ENCODE measurements around the gene NPHP4. TPM values are rescaled to one million over a fixed set of nuclear protein-coding genes. Genes with fewer than 3 reads are reported as not detected.

The NPHP4 gene
- total RNA-seq, 4 donors from 2014 or later = 1.1 to 10.4 (median 1.8) TPM

DNA sequence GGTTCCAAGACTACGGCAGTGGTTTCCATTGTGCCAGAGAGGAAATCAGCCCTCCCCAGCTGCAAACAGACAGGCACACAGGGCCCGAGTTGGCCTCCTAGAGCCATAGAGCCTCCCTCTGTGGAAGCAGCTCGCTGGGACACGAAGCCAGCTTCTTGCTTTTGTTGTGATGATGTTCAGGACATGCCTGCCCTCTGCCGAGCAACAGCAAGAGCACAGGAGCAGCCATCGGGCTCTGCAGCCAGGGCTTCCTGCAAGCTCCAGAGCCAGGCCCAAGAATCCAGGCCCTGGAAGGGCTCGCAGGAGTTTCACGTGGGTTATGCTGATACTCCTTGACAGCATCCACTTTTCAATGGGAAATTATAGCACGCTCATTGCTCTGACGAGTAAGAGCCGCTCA is 18.5 kb downstream of the NPHP4 start:
- in situ Hi-C loops (cut with MboI; ENCODE audit: low sequenced_read_pairs in 4 of 4) = loop anchor here in 1 of 4 donors (25.0 kb wide), 1 partner anchor 461 kb away; no protein-coding TSS in a partner anchor
- Histone ChIP-seq H3K9me3 (no peaks in the 10 kb centered on the region), H3K4me3 (no peak overlapping the region), H3K36me3 (no peaks in the 10 kb centered on the region), H3K27ac (no peak overlapping the region), H3K27me3 (no peaks in the 10 kb centered on the region), H3K4me1 (no peaks in the 10 kb centered on the region)
- no peak for DNase-seq
- intact Hi-C loops (cut with DNase I; ENCODE audit: low total_unique reads) = no loop called here
- ATAC-seq = no peak
- TF ChIP-seq, protein P1, sequence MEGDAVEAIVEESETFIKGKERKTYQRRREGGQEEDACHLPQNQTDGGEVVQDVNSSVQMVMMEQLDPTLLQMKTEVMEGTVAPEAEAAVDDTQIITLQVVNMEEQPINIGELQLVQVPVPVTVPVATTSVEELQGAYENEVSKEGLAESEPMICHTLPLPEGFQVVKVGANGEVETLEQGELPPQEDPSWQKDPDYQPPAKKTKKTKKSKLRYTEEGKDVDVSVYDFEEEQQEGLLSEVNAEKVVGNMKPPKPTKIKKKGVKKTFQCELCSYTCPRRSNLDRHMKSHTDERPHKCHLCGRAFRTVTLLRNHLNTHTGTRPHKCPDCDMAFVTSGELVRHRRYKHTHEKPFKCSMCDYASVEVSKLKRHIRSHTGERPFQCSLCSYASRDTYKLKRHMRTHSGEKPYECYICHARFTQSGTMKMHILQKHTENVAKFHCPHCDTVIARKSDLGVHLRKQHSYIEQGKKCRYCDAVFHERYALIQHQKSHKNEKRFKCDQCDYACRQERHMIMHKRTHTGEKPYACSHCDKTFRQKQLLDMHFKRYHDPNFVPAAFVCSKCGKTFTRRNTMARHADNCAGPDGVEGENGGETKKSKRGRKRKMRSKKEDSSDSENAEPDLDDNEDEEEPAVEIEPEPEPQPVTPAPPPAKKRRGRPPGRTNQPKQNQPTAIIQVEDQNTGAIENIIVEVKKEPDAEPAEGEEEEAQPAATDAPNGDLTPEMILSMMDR (IDR thresholded peaks at IDR 0.05 in 4 of 5, conservative IDR thresholded peaks at IDR 0.05 in 1 of 5) = no peak
- TF ChIP-seq POLR2A (IDR thresholded peaks at IDR 0.05) = no peak

DNA sequence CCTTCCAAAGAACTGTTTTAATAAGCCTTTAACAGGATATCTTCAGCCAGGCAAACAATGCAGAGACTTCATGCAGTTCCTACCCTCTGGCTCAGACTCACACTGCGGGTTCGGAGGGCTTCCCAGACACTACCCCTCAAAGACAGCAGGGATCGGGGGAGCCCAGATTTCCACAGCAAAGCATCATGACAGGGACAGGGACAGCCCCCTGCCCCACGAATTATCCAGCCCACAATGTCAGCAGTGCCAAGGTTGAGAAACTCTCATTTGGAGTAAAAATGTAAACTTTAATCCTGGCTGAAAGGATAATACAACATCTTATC is 20.1 kb downstream of the NPHP4 start:
- Histone ChIP-seq H3K4me1 (no peaks in the 10 kb centered on the region), H3K9me3 (no peaks in the 10 kb centered on the region), H3K36me3 (no peaks in the 10 kb centered on the region), H3K27ac (no peak overlapping the region), H3K27me3 (no peaks in the 10 kb centered on the region), H3K4me3 (no peak overlapping the region)
- DNase-seq = no peak
- TF ChIP-seq POLR2A (IDR thresholded peaks at IDR 0.05) = no peak
- TF ChIP-seq, protein P1 (IDR thresholded peaks at IDR 0.05 in 4 of 5, conservative IDR thresholded peaks at IDR 0.05 in 1 of 5) = no peak
- intact Hi-C loops (cut with DNase I; ENCODE audit: low total_unique reads) (no loop called here), in situ Hi-C loops (cut with MboI; ENCODE audit: low sequenced_read_pairs in 4 of 4) (loop anchor here in 1 of 4 donors (25.0 kb wide), 1 partner anchor 460 kb away; no protein-coding TSS in a partner anchor)
- ATAC-seq = no peak

DNA sequence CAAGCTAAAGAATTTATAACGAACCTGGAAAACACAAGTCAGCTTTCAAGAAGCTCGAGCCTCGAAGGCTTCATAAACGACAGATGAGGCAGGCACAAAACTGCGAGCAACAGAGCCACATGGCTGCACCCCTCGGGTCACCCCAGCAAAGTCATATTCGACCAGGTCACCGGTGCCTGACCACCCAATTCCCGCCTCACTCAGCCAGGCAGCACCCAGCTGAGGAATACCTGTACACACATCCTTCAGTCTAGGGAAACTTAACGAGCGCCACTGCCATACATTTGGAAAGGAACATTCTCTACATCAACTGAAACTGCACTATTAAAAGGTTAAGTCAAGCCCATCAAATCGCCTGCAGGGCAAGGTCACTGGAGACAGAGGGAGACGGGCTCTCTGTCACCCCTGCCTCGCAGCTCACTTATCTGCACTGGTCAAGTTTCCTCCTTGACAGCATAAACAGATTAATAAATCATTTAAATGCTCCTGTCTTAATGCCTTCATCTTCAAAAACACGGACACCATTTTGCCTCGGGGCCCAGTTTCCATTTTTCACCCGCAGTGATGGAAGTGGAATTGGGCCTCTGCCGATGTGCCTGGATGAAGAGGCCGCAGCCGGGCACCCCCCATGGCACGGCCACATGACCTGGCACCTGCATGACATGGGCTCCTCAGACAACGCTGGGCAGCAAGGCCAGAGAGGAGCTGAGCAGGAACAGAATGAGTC is 20.6 kb downstream of the NPHP4 start:
- no peak for TF ChIP-seq POLR2A (IDR thresholded peaks at IDR 0.05)
- TF ChIP-seq, protein P1 (IDR thresholded peaks at IDR 0.05 in 4 of 5, conservative IDR thresholded peaks at IDR 0.05 in 1 of 5) = no peak
- in situ Hi-C loops (cut with MboI; ENCODE audit: low sequenced_read_pairs in 4 of 4) = loop anchor here in 1 of 4 donors (25.0 kb wide), 1 partner anchor 459 kb away; no protein-coding TSS in a partner anchor
- DNase-seq = no peak
- Histone ChIP-seq H3K4me1 (no peaks in the 10 kb centered on the region), H3K9me3 (no peaks in the 10 kb centered on the region), H3K27me3 (no peaks in the 10 kb centered on the region), H3K36me3 (no peaks in the 10 kb centered on the region), H3K27ac (no peak overlapping the region), H3K4me3 (no peak overlapping the region)
- no peak for ATAC-seq
- intact Hi-C loops (cut with DNase I; ENCODE audit: low total_unique reads) = no loop called here

DNA sequence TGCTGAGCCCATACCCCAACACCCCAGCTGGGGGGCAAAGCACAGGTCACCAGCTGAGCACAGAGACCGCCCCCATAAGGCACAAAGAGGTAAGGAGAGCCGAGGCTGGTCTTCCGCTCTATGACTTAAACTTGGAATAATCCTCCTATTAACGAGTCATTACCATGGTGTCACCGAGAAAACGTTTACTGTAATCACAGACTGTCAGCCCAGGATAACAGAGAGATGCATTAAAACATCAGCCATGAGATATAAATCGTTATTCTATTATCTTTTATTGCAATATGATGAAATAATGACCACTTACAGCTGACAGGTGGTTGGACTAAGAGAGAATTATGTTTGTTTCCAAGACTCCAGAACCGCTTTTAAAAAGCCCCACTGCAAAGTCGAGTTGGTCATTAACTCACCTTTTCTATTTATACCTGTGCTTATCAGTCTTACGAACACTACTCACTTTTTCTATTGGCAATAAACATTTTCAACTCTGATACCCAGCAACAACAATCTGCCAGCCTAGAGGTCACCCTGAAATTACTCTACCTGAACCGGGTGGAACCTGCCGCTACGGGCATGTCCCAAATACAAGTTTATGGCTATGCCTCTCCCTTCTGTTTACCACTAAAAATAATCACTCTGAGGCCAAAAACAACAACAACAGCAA is 21.5 kb downstream of the NPHP4 start:
- H3K36me3 ChIP-seq = no peaks in the 10 kb centered on the region
- no peaks in the 10 kb centered on the region for H3K27me3 ChIP-seq
- no peaks in the 10 kb centered on the region for H3K4me1 ChIP-seq
- no peaks in the 10 kb centered on the region for H3K9me3 ChIP-seq
- in situ Hi-C loops (cut with MboI; ENCODE audit: low sequenced_read_pairs in 4 of 4) = loop anchor here in 1 of 4 donors (25.0 kb wide), 1 partner anchor 458 kb away; no protein-coding TSS in a partner anchor
- no peak for TF ChIP-seq POLR2A (IDR thresholded peaks at IDR 0.05)
- TF ChIP-seq, protein P1 (IDR thresholded peaks at IDR 0.05 in 4 of 5, conservative IDR thresholded peaks at IDR 0.05 in 1 of 5) = no peak
- no peak overlapping the region for H3K4me3 ChIP-seq
- intact Hi-C loops (cut with DNase I; ENCODE audit: low total_unique reads) = no loop called here
- no peak for ATAC-seq
- DNase-seq = no peak
- H3K27ac ChIP-seq = no peak overlapping the region
